CD4-positive, alpha-beta T cell treated with Interleukin-12 subunit alpha and Interleukin-12 subunit beta, for 1 hour (primary cell): Measurements from ENCODE around the gene SH2D3A.
"Not testable (repeated sequence)": the region's sequence is repeated elsewhere in the genome, so short reads cannot be mapped to it uniquely, and the experiment has no call there.

Source experiments
- DNase-seq: peaks from one replicate; pipeline ENCODE4 v3.0.0-alpha.2; 2020

The SH2D3A gene

GRCh38 chr19:6754136-6754535 is 13.1 kb downstream of the SH2D3A start:
- DNase-seq, result no peak

GRCh38 chr19:6753178-6754031 is 13.8 kb downstream of the SH2D3A start:
- DNase-seq, result peak; percentile 84

GRCh38 chr19:6752256-6753177 is 14.7 kb downstream of the SH2D3A start:
- no peak for DNase-seq

- no peak for DNase-seq
These were observed 16.0 kb downstream of the SH2D3A start for GRCh38 chr19:6751189-6751588.

- no peak for DNase-seq
These were observed 17.2 kb downstream of the SH2D3A start for GRCh38 chr19:6750062-6750461.

GRCh38 chr19:6748543-6748942 is 18.7 kb downstream of the SH2D3A start:
- not testable (repeated sequence) for DNase-seq

GRCh38 chr19:6745965-6746364 is 21.3 kb downstream of the SH2D3A start:
- DNase-seq, result no peak

- no peak for DNase-seq
These were observed 22.6 kb downstream of the SH2D3A start for GRCh38 chr19:6744381-6745301.

- DNase-seq, result no peak
These were observed 23.4 kb downstream of the SH2D3A start for GRCh38 chr19:6743714-6744380.

GRCh38 chr19:6743066-6743465 is 24.2 kb downstream of the SH2D3A start:
- DNase-seq, result no peak

- no peak for DNase-seq
These were observed 26.5 kb downstream of the SH2D3A start for GRCh38 chr19:6740589-6741343.

- DNase-seq, result no peak
These were observed 27.2 kb downstream of the SH2D3A start for GRCh38 chr19:6739883-6740588.

- peak; percentile 89 for DNase-seq
These were observed 27.8 kb downstream of the SH2D3A start, which contains the start of gene TRIP10 for GRCh38 chr19:6739390-6739882. TRIP10 (plus strand) TSS chr19:6739680; CDS start chr19:6739762, 82 bp downstream.

- peak; percentile 36 for DNase-seq
These were observed 28.3 kb downstream of the SH2D3A start for GRCh38 chr19:6738787-6739389.

GRCh38 chr19:6737873-6738786 is 29.1 kb downstream of the SH2D3A start:
- DNase-seq, result peak; percentile 84

- peak; percentile 100 for DNase-seq
These were observed 29.9 kb downstream of the SH2D3A start, which contains the start of gene GPR108 for GRCh38 chr19:6737284-6737872. GPR108 (minus strand) TSS chr19:6737580; CDS start chr19:6737576, 4 bp downstream.

- DNase-seq, result no peak
These were observed 30.3 kb downstream of the SH2D3A start for GRCh38 chr19:6736917-6737283.
